PC-3 (cell line): ENCODE results near the gene THADA. TPM values are rescaled to one million over a fixed set of nuclear protein-coding genes. Genes with fewer than 3 reads are reported as not detected.

Source experiments
- ATAC-seq: fragments of 200-7000 bp; cut with Tn5 transposase; 2 replicates; pipeline ENCODE4 v1.9.1; 2020; ENCODE audit warnings: mild to moderate bottlenecking, moderate library complexity
- BruUV-seq: library from RNA; stranded (reverse); fragments of 400-500 nt; replicated peaks from 2 replicates; lab custom pipeline; 2021; lab: Mats Ljungman, UMichigan
- CTCF ChIA-PET: fragments of 300-600 bp; sonication (Branson Sonifier 250); formaldehyde crosslinking; loops from one replicate; lab custom pipeline; 2022; ENCODE audit warnings: antibody characterized with exemption; lab: Charles Lee
- POLR2A ChIA-PET: fragments of 300-600 bp; sonication (Branson Sonifier 250); formaldehyde crosslinking; loops from one replicate; lab custom pipeline; 2022; ENCODE audit warnings: antibody characterized with exemption; ENCODE audit not compliant: unreplicated experiment; lab: Charles Lee
- DNase-seq: peaks from one replicate; pipeline ENCODE4 v3.0.0-alpha.2; 2015
- H2AFZ ChIP-seq: fragments of 300-600 bp; sonication (generic); 2 replicates; pipeline ENCODE4 v1.6.0; 2016; ENCODE audit warnings: antibody characterized with exemption, low read length
- H3F3A ChIP-seq: fragments of 300-600 bp; sonication (generic); one replicate; pipeline ENCODE4 v1.6.0; 2017; ENCODE audit warnings: antibody characterized with exemption, low read length, control low read depth, mild to moderate bottlenecking; ENCODE audit not compliant: unreplicated experiment
- H3K27ac ChIP-seq: fragments of 300-600 bp; sonication (generic); 2 replicates; pipeline ENCODE4 v1.5.1; 2016; ENCODE audit warnings: mild to moderate bottlenecking, low read length
- H3K27me3 ChIP-seq: fragments of 300-600 bp; sonication (generic); 2 replicates; pipeline ENCODE4 v1.6.1; 2016; ENCODE audit warnings: low read length, mixed read lengths
- H3K36me3 ChIP-seq: fragments of 300-600 bp; sonication (generic); 2 replicates; pipeline ENCODE4 v1.6.1; 2016; ENCODE audit warnings: low read depth, mixed run types, low read length, mixed read lengths
- H3K4me1 ChIP-seq: fragments of 300-600 bp; sonication (generic); 2 replicates; pipeline ENCODE4 v1.5.1; 2016; ENCODE audit warnings: low read length; ENCODE audit not compliant: insufficient read depth
- H3K4me2 ChIP-seq: fragments of 300-600 bp; sonication (generic); 2 replicates; pipeline ENCODE4 v1.6.0; 2016; ENCODE audit warnings: low read length
- H3K4me3 ChIP-seq: fragments of 300-600 bp; sonication (generic); 2 replicates; pipeline ENCODE4 v1.5.1; 2016; ENCODE audit warnings: mild to moderate bottlenecking, low read length, mixed read lengths
- H3K79me2 ChIP-seq: fragments of 300-600 bp; sonication (generic); 2 replicates; pipeline ENCODE4 v1.6.1; 2017; ENCODE audit warnings: low read length, mixed read lengths
- H3K9ac ChIP-seq: fragments of 300-600 bp; sonication (generic); 2 replicates; pipeline ENCODE4 v1.6.0; 2016; ENCODE audit warnings: mild to moderate bottlenecking, low read length
- H3K9me2 ChIP-seq: fragments of 300-600 bp; sonication (generic); replicated peaks from 2 replicates; pipeline ENCODE4 v1.6.1; 2016; ENCODE audit warnings: mixed run types, low read length, mixed read lengths
- H3K9me3 ChIP-seq: fragments of 300-600 bp; sonication (generic); 2 replicates; pipeline ENCODE4 v1.6.1; 2016; ENCODE audit warnings: low read length, mixed read lengths
- H4K20me1 ChIP-seq: fragments of 300-600 bp; sonication (generic); 2 replicates; pipeline ENCODE4 v1.6.1; 2016; ENCODE audit warnings: low read length, mixed read lengths
- EZH2 ChIP-seq: fragments of 300-600 bp; sonication (generic); IDR thresholded peaks from one replicate; pipeline ENCODE4 v1.6.1; 2017; ENCODE audit warnings: antibody characterized with exemption, mild to moderate bottlenecking, low read length; ENCODE audit not compliant: unreplicated experiment
- EZH2phosphoT487 ChIP-seq: fragments of 300-600 bp; sonication (generic); IDR thresholded peaks from 2 replicates; pipeline ENCODE4 v1.6.1; 2018; ENCODE audit warnings: mild to moderate bottlenecking, antibody characterized with exemption, low read length, borderline replicate concordance
- intact Hi-C: fragments of 100-400 bp; cut with micrococcal nuclease; formaldehyde crosslinking; loops from 2 replicates; pipeline ENCODE4 v1.9.0; 2023
- total RNA-seq: library from RNA; depleted of rRNA; stranded (reverse); fragments of >200 nt; gene quantifications from 2 replicates; pipeline ENCODE4 v1.2.3, GENCODE V29; 2014
- TF ChIP-seq, protein P1 (sequence below): fragments of 300-600 bp; sonication (generic); conservative IDR thresholded peaks from 2 replicates; pipeline ENCODE4 v1.5.1; 2017; ENCODE audit warnings: antibody characterized with exemption, low read depth, mild to moderate bottlenecking, low read length

The THADA gene
- total RNA-seq, 1 experiment from 2014 or later = 33.6 TPM

DNA sequence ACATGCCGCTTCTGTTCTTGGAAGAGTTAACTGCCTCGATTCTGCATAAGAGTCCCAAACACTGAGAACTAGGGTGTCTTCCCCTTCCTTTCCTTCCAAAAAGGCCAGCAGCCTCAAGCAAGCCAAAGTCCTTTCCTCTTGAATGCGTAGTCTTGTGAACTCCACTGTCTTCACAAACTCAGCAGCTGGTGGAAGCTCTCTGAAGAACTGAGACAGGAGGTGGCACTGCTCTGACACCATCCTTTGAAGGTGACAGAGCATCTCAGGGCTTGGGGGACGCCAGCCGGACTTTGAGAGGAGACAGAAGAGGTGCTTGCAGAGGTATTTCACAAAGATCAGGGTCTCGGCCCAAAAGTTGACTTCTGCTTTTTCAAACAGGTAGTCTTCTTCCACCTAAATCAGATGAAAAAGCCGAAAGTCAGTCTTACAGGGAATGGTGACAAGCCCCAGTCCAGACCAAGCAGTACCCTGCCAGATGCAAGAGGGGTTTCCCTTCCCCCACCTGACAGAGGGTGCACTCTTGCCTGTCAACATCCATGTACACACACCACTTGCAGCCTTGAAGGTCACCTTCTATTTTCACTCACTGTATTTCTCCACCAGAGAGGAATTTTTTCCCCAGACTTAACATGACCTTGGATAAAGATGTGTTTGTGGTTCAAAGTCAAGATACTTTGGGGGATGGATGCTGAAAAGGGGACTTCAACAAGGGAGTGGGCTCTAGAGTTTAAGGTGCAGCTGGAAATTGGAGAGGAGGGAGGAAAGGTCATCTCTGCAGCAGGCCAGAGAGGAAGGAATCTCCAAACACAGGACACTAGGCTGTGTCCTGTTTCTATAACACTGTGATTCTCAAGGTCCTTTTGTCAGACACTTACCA is 364.6 kb downstream of the THADA start:
- CTCF ChIA-PET = no interaction called here
- no peak for ATAC-seq

DNA sequence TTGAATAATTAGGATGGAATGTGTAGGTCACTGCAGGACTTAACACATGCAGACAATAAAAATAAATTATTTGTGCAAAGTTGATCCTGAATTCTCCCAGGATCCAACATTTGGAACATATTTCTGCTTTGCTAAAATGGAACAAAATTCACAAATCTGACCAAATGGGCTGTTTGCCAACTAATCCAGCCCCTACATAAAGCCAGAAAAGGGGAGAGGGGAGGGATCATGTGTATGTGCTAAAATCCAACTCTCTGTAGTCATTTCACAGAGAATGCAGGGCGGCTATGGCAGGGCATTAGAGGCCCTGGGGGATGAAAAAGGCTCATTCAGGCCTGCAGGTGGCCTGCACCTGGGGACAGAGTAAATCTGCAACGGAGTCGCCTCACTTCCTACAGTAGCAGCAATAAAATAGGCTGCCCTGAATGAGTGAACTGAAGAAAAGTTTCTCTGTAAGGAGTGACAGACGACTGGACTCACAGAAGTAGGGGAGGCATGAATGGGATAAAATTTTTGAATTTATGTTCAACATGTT is 365.4 kb downstream of the THADA start:
- Histone ChIP-seq H3K4me3 (no peak overlapping the region), H3K9me2 (no peaks in the 10 kb centered on the region), H3K79me2 (peaks cover 22% of the 10 kb centered on the region), H2AFZ (no peak overlapping the region), H4K20me1 (no peaks in the 10 kb centered on the region), H3K4me1 (peaks cover 20% of the 10 kb centered on the region), H3K9me3 (no peaks in the 10 kb centered on the region), H3K36me3 (peaks cover 5% of the 10 kb centered on the region; the same call in 1 of the 2 replicates), H3K9ac (no peak overlapping the region), H3K4me2 (no peak overlapping the region), H3K27ac (no peak overlapping the region), H3K27me3 (no peaks in the 10 kb centered on the region), H3F3A (no peaks in the 10 kb centered on the region)
- CTCF ChIA-PET = interaction anchor here (0.6 kb wide), 1 partner anchor 56 kb away, joined by 3 read pairs; no protein-coding TSS in a partner anchor
- no TSS peak for BruUV-seq
- intact Hi-C loops = loop anchor here (1.0 kb wide), 1 partner anchor 254 kb away; no protein-coding TSS in a partner anchor
- no peak for TF ChIP-seq EZH2
- no peak for TF ChIP-seq EZH2phosphoT487
- TF ChIP-seq, protein P1, sequence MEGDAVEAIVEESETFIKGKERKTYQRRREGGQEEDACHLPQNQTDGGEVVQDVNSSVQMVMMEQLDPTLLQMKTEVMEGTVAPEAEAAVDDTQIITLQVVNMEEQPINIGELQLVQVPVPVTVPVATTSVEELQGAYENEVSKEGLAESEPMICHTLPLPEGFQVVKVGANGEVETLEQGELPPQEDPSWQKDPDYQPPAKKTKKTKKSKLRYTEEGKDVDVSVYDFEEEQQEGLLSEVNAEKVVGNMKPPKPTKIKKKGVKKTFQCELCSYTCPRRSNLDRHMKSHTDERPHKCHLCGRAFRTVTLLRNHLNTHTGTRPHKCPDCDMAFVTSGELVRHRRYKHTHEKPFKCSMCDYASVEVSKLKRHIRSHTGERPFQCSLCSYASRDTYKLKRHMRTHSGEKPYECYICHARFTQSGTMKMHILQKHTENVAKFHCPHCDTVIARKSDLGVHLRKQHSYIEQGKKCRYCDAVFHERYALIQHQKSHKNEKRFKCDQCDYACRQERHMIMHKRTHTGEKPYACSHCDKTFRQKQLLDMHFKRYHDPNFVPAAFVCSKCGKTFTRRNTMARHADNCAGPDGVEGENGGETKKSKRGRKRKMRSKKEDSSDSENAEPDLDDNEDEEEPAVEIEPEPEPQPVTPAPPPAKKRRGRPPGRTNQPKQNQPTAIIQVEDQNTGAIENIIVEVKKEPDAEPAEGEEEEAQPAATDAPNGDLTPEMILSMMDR = no peak
- ATAC-seq (no peak), DNase-seq (no peak)
- POLR2A ChIA-PET = no interaction called here

More for the DNA sequence above, 364.6 kb downstream of the THADA start:
- intact Hi-C loops = loop anchor here (1.0 kb wide), 1 partner anchor 253 kb away; no protein-coding TSS in a partner anchor
- no peaks in the 10 kb centered on the region for H4K20me1 ChIP-seq
- DNase-seq = no peak
- H3K27me3 ChIP-seq = no peaks in the 10 kb centered on the region
- H3K4me1 ChIP-seq = peaks cover 20% of the 10 kb centered on the region
- H2AFZ ChIP-seq = no peak overlapping the region
- no peak overlapping the region for H3K9ac ChIP-seq
- H3K27ac ChIP-seq = no peak overlapping the region
- H3F3A ChIP-seq = no peaks in the 10 kb centered on the region
- H3K36me3 ChIP-seq = peaks cover 4% of the 10 kb centered on the region; the same call in 1 of the 2 replicates
- no TSS peak for BruUV-seq
- no peaks in the 10 kb centered on the region for H3K9me2 ChIP-seq
- H3K4me2 ChIP-seq = no peak overlapping the region
- TF ChIP-seq, protein P1 = no peak
- no peak for TF ChIP-seq EZH2phosphoT487
- no peak for TF ChIP-seq EZH2
- H3K9me3 ChIP-seq = no peaks in the 10 kb centered on the region
- H3K4me3 ChIP-seq = no peak overlapping the region
- POLR2A ChIA-PET = no interaction called here
- peaks cover 15% of the 10 kb centered on the region for H3K79me2 ChIP-seq
